ENCODE measurements around the gene LGR6.
A peak's percentile ranks its signal among the peaks of the same experiment; 100 is the strongest.

The LGR6 gene

DNA sequence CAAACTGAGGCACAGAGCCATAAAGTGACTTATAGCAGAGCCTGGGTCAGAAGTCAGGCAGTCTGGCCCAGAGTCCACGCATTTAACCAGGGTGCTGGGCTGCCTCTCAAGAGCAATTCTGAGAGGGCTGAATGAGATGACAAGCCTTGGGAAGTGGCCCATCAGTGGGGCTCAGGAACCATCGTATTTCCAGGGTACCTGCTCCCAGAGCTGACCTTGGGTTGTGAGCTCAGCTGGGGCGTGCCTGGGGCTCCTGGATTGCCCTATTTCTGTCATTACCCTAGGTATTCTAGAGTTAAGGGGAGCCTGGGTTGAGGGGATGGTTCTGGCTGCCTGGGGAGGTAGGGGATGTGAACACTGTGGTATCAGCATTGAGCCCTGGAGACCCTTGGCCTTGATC lies 49.4 kb downstream of the LGR6 start:
- H3K27me3 Mint-ChIP-seq: peaks cover 0 to 20% of the 10 kb centered on the region in 2 donors
- H3K9me3 Mint-ChIP-seq: no peaks in the 10 kb centered on the region
- peaks cover 6% of the 10 kb centered on the region for H3K36me3 Mint-ChIP-seq (ENCODE audit: insufficient read depth)
- H3K4me3 Mint-ChIP-seq: no peak overlapping the region
- H3K4me1 Mint-ChIP-seq (ENCODE audit: low read depth in 2 of 2): peaks cover 0 to 1% of the 10 kb centered on the region in 2 donors
- DNase-seq: no peak
- ATAC-seq (replicated peaks): no peak
- H3K27ac Mint-ChIP-seq: peak overlapping the region in 1 of 2 donors; percentile 52

DNA sequence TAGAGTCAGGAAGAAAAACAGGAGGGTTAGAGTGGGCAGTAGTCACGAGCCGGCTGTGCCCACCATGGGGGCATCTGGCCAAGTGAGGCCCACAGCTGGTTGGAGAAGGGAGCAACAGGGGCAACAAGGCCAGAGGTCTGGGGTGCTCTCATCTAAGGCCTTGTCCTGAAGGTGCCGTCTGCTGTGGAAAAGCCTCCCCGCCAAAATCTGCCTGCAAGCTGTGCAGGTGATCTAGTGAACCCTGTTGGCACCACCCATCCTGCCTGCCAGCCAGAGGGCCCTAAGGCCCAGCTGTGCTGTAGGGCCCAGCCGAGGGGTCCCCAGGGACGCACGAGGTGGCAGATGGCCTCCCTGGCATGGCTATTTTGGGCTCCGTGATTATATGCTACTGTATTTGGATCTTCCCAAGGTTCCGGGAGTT lies 51.3 kb downstream of the LGR6 start:
- Mint-ChIP-seq H3K9me3 (no peaks in the 10 kb centered on the region), H3K27me3 (peaks cover 0 to 15% of the 10 kb centered on the region in 2 donors), H3K27ac (peak overlapping the region in 1 of 2 donors; percentile 33), H3K4me1 (ENCODE audit: low read depth in 2 of 2) (peaks cover 0 to 1% of the 10 kb centered on the region in 2 donors), H3K4me3 (no peak overlapping the region), H3K36me3 (ENCODE audit: insufficient read depth) (peaks cover 3% of the 10 kb centered on the region)
- no peak for DNase-seq
- ATAC-seq (replicated peaks): no peak

DNA sequence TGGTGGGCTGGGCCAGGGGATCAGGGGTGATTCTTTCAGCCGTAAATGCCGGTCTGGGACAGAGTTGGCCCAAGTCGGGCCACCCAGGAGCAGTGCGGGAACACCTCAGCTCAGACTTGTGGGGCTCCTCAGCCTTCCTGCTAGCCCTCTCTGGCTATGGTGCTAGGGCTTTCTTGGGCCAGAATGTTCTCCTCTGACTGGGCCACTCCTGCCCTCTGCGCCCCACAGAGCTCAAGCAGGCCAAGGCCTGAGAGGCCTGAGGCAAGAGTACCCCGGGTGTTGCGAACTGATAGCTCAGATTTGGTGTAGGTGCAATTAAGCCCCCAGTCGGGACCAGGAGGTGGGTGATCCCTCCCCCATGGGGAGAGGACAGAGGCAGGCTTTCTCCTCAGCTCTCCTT lies 51.8 kb downstream of the LGR6 start:
- H3K27me3 Mint-ChIP-seq: peaks cover 0 to 10% of the 10 kb centered on the region in 2 donors
- peak overlapping the region in 1 of 2 donors; percentile 12 for H3K27ac Mint-ChIP-seq
- peaks cover 0 to 1% of the 10 kb centered on the region in 2 donors for H3K4me1 Mint-ChIP-seq (ENCODE audit: low read depth in 2 of 2)
- no peak overlapping the region for H3K4me3 Mint-ChIP-seq
- DNase-seq (no peak), ATAC-seq (replicated peaks) (no peak)
- no peaks in the 10 kb centered on the region for H3K9me3 Mint-ChIP-seq
- H3K36me3 Mint-ChIP-seq (ENCODE audit: insufficient read depth): peaks cover 3% of the 10 kb centered on the region

DNA sequence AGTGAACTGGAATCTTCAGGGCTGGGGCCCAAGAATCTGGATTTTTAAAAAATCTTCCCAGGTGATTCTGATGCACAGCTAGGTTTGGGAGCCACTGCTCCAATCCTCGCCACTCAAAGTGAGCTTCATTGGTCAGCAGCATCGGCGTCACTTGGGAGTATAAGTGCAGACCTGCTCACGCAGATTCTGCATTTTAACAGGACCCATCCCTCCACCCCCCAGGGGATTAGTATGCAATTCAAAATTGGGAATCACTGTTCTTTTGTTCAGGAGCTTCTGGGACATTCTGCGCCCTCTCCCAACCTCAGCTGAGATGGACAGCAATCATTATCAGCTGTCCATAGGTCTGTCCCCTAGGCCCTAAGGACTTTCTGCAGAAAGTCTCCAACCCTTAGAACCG lies 53.5 kb downstream of the LGR6 start:
- DNase-seq (no peak), ATAC-seq (replicated peaks) (no peak)
- Mint-ChIP-seq H3K4me3 (no peak overlapping the region), H3K27ac (no peak overlapping the region), H3K9me3 (no peaks in the 10 kb centered on the region), H3K4me1 (ENCODE audit: low read depth in 2 of 2) (peaks cover 0 to 1% of the 10 kb centered on the region in 2 donors), H3K27me3 (peaks cover 0 to 11% of the 10 kb centered on the region in 2 donors), H3K36me3 (ENCODE audit: insufficient read depth) (peaks cover 3% of the 10 kb centered on the region)

DNA sequence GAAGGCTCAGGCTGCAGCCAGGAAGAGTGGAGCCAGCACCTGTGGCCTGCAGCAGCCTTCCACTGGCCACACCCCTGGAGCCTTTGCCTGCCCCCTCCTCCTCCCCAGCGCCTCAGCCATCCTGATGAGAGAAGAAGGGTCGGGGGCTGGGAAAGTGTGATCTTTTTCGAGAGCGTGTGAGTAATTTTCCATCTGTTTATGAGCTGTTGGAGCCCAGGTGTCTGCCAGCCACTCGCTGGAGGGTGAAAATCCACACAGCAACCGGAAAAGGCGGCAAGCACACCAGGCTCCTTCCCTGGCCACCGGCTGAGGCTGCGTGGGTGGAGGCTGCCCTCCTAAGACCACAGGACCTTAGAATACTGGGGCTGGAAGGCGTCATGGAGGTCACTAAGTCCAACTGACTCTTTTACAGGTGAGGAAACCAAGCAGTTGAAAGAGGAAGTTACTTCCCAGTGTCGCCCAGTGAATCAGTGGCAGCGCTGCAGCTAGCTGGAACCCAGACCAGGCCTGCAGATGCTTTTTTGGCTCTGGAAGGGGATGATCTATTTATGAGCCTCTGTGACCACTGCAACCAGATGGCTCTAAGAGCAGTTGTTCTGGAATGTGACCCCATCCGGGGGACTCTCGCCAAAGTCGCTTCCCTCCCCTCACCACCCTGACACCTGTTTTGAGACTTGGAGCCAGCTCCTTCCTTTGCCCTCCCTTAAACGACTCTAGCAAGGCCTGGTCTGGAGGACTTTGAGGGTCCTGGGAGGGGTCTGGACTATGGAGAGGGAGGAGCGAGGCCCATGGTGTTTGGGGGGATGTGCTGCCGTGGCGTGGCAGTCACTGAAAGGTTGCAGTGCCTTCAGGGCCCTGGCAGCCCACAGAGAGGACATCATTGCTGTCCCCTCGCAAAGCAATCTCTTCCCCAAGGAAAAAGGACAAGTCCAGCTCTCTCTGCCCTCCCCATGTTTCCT lies 54.5 kb downstream of the LGR6 start:
- ATAC-seq (replicated peaks) (no peak), DNase-seq (no peak)
- Mint-ChIP-seq H3K27me3 (peaks cover 0 to 15% of the 10 kb centered on the region in 2 donors), H3K9me3 (no peaks in the 10 kb centered on the region), H3K4me1 (ENCODE audit: low read depth in 2 of 2) (peaks cover 0 to 1% of the 10 kb centered on the region in 2 donors), H3K27ac (peak overlapping the region in 1 of 2 donors; percentile 55), H3K4me3 (no peak overlapping the region), H3K36me3 (ENCODE audit: insufficient read depth) (peaks cover 3% of the 10 kb centered on the region)

DNA sequence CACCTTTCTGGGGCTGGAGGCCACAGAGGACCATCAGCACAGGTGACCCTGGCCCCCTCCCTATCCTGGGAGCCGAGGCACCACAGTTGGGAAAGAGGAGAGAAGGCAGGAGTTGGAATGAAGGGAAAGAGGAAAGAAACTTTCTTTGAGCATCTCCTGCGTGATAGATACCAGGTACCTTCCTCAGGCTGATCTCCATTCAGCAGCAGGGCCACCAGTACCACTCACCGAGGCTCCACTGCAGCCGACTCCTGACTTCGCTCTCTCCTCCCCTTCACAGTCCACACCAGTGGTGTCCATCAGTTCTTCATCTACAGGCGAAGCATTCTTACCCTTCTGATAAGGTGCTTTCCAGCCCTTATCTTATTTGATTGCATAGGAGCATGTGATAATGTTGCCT lies 55.3 kb downstream of the LGR6 start:
- H3K9me3 Mint-ChIP-seq: no peaks in the 10 kb centered on the region
- peaks cover 0 to 15% of the 10 kb centered on the region in 2 donors for H3K27me3 Mint-ChIP-seq
- H3K27ac Mint-ChIP-seq: peak overlapping the region in 1 of 2 donors; percentile 5
- peaks cover 3% of the 10 kb centered on the region for H3K36me3 Mint-ChIP-seq (ENCODE audit: insufficient read depth)
- DNase-seq (no peak), ATAC-seq (replicated peaks) (no peak)
- H3K4me3 Mint-ChIP-seq: no peak overlapping the region
- peaks cover 0 to 1% of the 10 kb centered on the region in 2 donors for H3K4me1 Mint-ChIP-seq (ENCODE audit: low read depth in 2 of 2)

DNA sequence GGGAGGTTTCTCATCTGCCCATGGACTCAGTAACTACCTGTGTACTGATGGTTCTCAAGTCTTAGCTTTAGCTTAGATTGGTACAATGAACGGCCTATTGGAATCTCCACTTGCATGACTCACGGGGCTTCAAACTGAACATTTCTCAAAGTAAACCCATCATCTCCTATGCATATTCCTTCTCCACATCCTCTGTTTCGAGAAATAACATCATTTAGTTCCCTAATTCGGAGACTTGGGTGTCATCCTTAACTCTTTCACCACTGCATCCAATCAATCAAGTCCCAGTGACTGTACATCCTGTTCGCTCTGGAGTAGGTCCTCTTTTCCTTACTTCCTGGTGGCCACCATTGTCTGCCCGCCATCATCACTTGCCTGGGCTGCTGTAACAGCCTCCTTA lies 55.8 kb downstream of the LGR6 start:
- H3K27me3 Mint-ChIP-seq: peaks cover 0 to 19% of the 10 kb centered on the region in 2 donors
- no peaks in the 10 kb centered on the region for H3K9me3 Mint-ChIP-seq
- no peak overlapping the region for H3K4me3 Mint-ChIP-seq
- ATAC-seq (replicated peaks) (no peak), DNase-seq (no peak)
- H3K27ac Mint-ChIP-seq: peak overlapping the region in 1 of 2 donors; percentile 5
- peaks cover 1 to 2% of the 10 kb centered on the region in 2 donors for H3K4me1 Mint-ChIP-seq (ENCODE audit: low read depth in 2 of 2)
- H3K36me3 Mint-ChIP-seq (ENCODE audit: insufficient read depth): peaks cover 3% of the 10 kb centered on the region

DNA sequence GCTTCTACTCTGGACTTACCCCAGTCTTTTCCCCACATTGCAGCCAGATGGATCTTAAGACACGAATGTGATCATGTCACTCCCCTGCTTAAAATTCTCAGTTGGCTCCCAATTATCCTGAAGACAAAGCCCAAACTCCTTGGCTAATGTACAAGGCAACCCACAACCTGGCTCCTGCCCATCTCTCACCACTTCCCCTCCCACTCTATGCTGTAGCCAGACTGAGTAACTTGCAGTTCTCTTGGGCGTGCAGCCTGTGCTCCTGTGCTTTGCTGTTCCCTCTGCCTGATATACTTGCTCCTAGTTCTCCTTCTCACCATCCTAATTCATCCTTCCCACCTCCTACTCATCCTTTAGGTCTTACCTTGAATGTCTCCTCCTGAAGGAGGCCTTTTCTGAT lies 56.2 kb downstream of the LGR6 start:
- ATAC-seq (replicated peaks) (no peak), DNase-seq (no peak)
- H3K9me3 Mint-ChIP-seq: no peaks in the 10 kb centered on the region

DNA sequence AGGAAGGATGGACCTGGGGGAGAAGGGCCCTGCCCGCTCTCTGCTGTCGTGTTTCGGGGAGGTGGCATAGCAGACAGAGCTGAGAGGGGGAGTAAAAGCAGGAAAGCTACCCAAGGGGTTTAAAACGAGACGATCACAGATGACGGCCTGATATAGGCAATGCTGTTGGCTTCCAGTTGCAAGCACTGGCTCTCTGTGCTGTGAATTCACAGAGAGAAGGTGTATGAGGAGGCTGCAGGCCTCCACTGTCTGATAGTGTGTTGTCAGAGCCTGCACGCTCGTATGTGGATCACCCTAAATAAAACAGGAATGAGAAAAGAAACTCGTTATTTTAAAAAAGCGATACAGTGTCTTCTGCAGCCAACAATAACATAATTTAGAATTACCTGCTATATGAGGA lies 57.4 kb downstream of the LGR6 start:
- Mint-ChIP-seq H3K36me3 (ENCODE audit: insufficient read depth) (peaks cover 3% of the 10 kb centered on the region), H3K4me3 (no peak overlapping the region), H3K27me3 (peaks cover 0 to 24% of the 10 kb centered on the region in 2 donors), H3K4me1 (ENCODE audit: low read depth in 2 of 2) (peaks cover 1 to 7% of the 10 kb centered on the region in 2 donors), H3K27ac (peak overlapping the region in 1 of 2 donors; percentile 23), H3K9me3 (no peaks in the 10 kb centered on the region)
- ATAC-seq (replicated peaks) (no peak), DNase-seq (no peak)

More for the DNA sequence above, 56.2 kb downstream of the LGR6 start:
- peaks cover 1 to 6% of the 10 kb centered on the region in 2 donors for H3K4me1 Mint-ChIP-seq (ENCODE audit: low read depth in 2 of 2)
- H3K4me3 Mint-ChIP-seq: no peak overlapping the region
- H3K27me3 Mint-ChIP-seq: peaks cover 0 to 23% of the 10 kb centered on the region in 2 donors
- peaks cover 3% of the 10 kb centered on the region for H3K36me3 Mint-ChIP-seq (ENCODE audit: insufficient read depth)
- peak overlapping the region in 1 of 2 donors; percentile 4 for H3K27ac Mint-ChIP-seq

DNA sequence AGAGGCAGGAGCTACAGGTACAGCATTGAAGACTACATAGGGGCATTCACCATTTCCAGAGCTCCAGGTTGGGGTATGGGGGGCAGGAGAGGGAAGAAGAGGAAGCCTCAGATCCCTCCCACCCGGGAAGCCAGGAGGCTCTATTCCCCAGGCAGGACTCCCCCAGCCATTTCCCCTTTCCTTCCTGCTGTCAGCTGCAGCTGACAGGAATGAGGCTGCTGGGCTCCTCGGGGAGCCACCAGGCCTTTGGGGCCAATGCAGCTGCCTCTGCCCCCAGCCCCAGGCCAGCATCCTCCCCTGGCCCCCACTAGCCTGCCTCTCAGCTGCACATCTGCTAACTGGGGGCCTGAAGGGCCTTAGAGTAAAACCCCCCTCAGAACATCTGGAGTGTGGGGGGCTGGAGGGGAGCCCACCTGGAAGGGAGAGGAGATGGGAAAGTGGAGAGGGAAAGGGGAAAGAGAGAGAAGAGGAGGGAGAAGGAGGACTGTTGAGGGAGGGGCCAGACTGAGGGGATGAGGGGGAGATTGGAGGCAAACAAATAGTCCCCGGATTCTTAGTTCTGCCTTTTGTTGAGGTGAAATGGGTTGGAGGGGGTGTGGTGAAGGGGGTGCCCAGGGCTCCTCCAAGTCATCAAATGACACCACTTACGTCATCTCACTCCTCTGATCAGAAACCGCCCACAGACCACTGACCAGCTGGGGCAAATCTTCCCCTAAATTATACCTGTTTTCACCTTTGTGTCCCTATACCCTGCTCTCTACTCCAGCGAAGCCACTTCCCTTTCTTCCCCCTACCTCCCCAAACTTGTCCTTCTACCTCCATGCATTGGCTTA lies 58.0 kb downstream of the LGR6 start:
- Mint-ChIP-seq H3K4me3 (no peak overlapping the region), H3K27me3 (peaks cover 0 to 24% of the 10 kb centered on the region in 2 donors), H3K27ac (peak overlapping the region; percentile 42 to 80), H3K36me3 (ENCODE audit: insufficient read depth) (peaks cover 3% of the 10 kb centered on the region), H3K9me3 (no peaks in the 10 kb centered on the region), H3K4me1 (ENCODE audit: low read depth in 2 of 2) (peaks cover 1 to 9% of the 10 kb centered on the region in 2 donors)
- no peak for DNase-seq
- no peak for ATAC-seq (replicated peaks)

DNA sequence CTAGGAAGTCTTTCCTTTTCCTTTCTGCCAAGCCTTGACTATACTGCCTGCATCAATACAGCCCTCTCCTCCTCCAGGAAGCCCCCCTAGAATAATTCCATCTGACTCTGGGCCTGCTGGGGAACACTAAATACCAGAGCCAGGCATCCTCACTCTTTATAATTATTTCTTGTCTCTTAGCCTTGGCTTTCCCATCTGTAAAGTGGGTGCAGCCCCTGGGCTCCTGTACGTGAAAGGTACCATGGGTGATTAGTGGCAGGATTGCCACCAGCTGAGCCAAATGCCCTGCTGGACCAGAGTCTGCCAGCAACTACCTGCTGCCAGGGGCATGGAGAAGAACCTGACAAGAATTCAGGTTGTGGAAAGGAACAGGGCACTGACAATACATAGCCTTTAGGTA lies 58.7 kb downstream of the LGR6 start:
- no peaks in the 10 kb centered on the region for H3K9me3 Mint-ChIP-seq
- H3K36me3 Mint-ChIP-seq (ENCODE audit: insufficient read depth): peaks cover 3% of the 10 kb centered on the region
- ATAC-seq (replicated peaks) (no peak), DNase-seq (no peak)
- H3K4me1 Mint-ChIP-seq (ENCODE audit: low read depth in 2 of 2): peaks cover 1 to 15% of the 10 kb centered on the region in 2 donors
- H3K4me3 Mint-ChIP-seq: no peak overlapping the region
- peak overlapping the region; percentile 42 to 80 for H3K27ac Mint-ChIP-seq
- H3K27me3 Mint-ChIP-seq: peaks cover 0 to 24% of the 10 kb centered on the region in 2 donors

DNA sequence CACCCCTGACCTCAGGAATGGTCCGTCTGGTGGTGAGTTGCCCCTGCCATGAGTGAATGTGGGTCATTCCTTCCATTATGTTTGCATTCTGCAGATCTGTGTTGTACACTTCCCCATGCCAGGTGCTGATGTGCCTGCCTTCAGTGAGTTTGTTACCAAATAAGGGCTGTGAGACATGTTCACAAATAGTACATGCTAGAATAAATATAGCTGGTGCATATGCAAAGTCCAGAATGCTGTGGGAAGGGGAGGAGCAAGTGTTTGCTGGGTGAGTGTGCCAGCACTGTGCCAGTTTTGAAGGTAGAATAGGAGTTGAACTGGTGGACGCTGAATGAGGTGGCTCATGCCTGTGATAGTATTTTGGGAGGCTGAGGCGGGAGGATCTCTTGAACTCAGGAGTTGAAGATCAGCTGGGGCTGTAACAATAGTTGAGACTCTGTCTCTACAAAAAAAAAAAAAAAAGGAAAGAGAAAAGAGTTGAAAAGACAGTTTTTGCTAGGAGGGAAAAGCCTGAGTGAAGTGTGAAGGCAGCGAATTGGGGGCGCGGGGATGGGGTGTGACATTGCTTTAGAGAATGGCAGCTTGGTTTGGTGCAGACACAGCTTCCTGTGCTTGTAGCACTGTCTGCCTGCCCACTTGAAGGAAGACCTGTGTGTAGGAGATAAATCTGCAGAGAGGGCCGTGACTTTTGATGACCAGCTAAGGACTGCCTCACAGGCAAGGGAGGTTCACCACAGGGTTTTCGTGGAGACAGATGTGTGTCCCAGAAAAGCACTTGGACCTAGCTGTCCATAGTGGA lies 61.1 kb downstream of the LGR6 start:
- no peaks in the 10 kb centered on the region for H3K36me3 Mint-ChIP-seq (ENCODE audit: insufficient read depth)
- ATAC-seq (replicated peaks): no peak
- DNase-seq: no peak
- H3K4me1 Mint-ChIP-seq (ENCODE audit: low read depth in 2 of 2): peaks cover 0 to 19% of the 10 kb centered on the region in 2 donors
- no peak overlapping the region for H3K4me3 Mint-ChIP-seq
- peaks cover 0 to 24% of the 10 kb centered on the region in 2 donors for H3K27me3 Mint-ChIP-seq
- peak overlapping the region in 1 of 2 donors; percentile 11 for H3K27ac Mint-ChIP-seq
- no peaks in the 10 kb centered on the region for H3K9me3 Mint-ChIP-seq
